WTC11 (cell line): Measurements from ENCODE around the gene TMEM120B. TPM values are rescaled to one million over a fixed set of nuclear protein-coding genes. Genes with fewer than 3 reads are reported as not detected.
A peak's percentile ranks its signal among the peaks of the same experiment; 100 is the strongest.

Experiments
- ATAC-seq: fragments of 200-7000 bp; cut with Tn5 transposase; 2 replicates; pipeline ENCODE4 v1.10.0; 2021; ENCODE audit warnings: mild to moderate bottlenecking, moderate library complexity
- CTCF ChIA-PET: fragments of 300-600 bp; sonication (Branson Sonifier 250); formaldehyde crosslinking; loops from one replicate; lab custom pipeline; 2021; ENCODE audit warnings: antibody characterized with exemption; lab: Charles Lee
- POLR2A ChIA-PET: fragments of 350-600 bp; sonication (Branson Sonifier 250); formaldehyde crosslinking; loops from one replicate; lab custom pipeline; 2021; ENCODE audit warnings: antibody characterized with exemption; lab: Charles Lee
- DNase-seq: peaks from one replicate; pipeline ENCODE4 v3.0.0; 2021; ENCODE audit warnings: low spot score
- H3K27ac Mint-ChIP-seq: 2 replicates; pipeline ENCODE4 v1.8.0; 2021; ENCODE audit warnings: mixed read lengths
- H3K27me3 Mint-ChIP-seq: 2 replicates; pipeline ENCODE4 v1.8.0; 2021; ENCODE audit warnings: low read depth, mild to moderate bottlenecking, moderate library complexity, mixed read lengths
- H3K36me3 Mint-ChIP-seq: 2 replicates; pipeline ENCODE4 v1.8.0; 2021; ENCODE audit warnings: mixed read lengths
- H3K4me1 Mint-ChIP-seq: 2 replicates; pipeline ENCODE4 v1.8.0; 2022; ENCODE audit warnings: mixed read lengths
- H3K4me3 Mint-ChIP-seq: 2 replicates; pipeline ENCODE4 v1.8.0; 2021; ENCODE audit warnings: mild to moderate bottlenecking, moderate library complexity, mixed read lengths
- H3K9me3 Mint-ChIP-seq: 2 replicates; pipeline ENCODE4 v1.8.0; 2021; ENCODE audit warnings: mixed read lengths
- CDX4 ChIP-seq: fragments of 250-450 bp; sonication (Bioruptor Pico); IDR thresholded peaks from 2 replicates; pipeline ENCODE4 v1.9.0; 2021; ENCODE audit warnings: moderate library complexity, mild to moderate bottlenecking, inconsistent platforms, borderline replicate concordance
- FOXJ3 ChIP-seq: sonication (generic); formaldehyde crosslinking; IDR thresholded peaks from 2 replicates; pipeline ENCODE4 v1.9.0; 2021; ENCODE audit warnings: missing genetic modification reagents, mild to moderate bottlenecking, borderline replicate concordance
- GRHL2 ChIP-seq: fragments of 250-450 bp; sonication (Bioruptor Pico); IDR thresholded peaks from 2 replicates; pipeline ENCODE4 v1.8.0; 2022; ENCODE audit warnings: mild to moderate bottlenecking, moderate library complexity; ENCODE audit not compliant: insufficient replicate concordance, severe bottlenecking
- IRF1 ChIP-seq: sonication (generic); formaldehyde crosslinking; IDR thresholded peaks from 2 replicates; pipeline ENCODE4 v1.8.0; 2023; ENCODE audit warnings: missing genetic modification reagents
- KAT7 ChIP-seq: sonication (generic); formaldehyde crosslinking; IDR thresholded peaks from 2 replicates; pipeline ENCODE4 v1.8.1; 2023; ENCODE audit warnings: missing genetic modification reagents, mild to moderate bottlenecking, borderline replicate concordance
- MLX ChIP-seq: sonication (generic); formaldehyde crosslinking; IDR thresholded peaks from 2 replicates; pipeline ENCODE4 v1.8.1; 2023; ENCODE audit warnings: mild to moderate bottlenecking, missing genetic modification reagents, moderate library complexity
- OVOL2 ChIP-seq: fragments of 250-450 bp; sonication (Bioruptor Pico); IDR thresholded peaks from 2 replicates; pipeline ENCODE4 v1.9.0; 2021; ENCODE audit warnings: mild to moderate bottlenecking, borderline replicate concordance
- SP1 ChIP-seq: sonication (generic); formaldehyde crosslinking; conservative IDR thresholded peaks from 2 replicates; pipeline ENCODE4 v1.8.1; 2022; ENCODE audit warnings: missing genetic modification reagents
- ZBTB21 ChIP-seq: sonication (generic); formaldehyde crosslinking; IDR thresholded peaks from 2 replicates; pipeline ENCODE4 v1.8.1; 2023; ENCODE audit warnings: mild to moderate bottlenecking, missing genetic modification reagents, borderline replicate concordance
- ZNF219 ChIP-seq: sonication (generic); formaldehyde crosslinking; IDR thresholded peaks from 2 replicates; pipeline ENCODE4 v1.8.0; 2023; ENCODE audit warnings: missing genetic modification reagents, mild to moderate bottlenecking, borderline replicate concordance
- ZNF281 ChIP-seq: sonication (generic); formaldehyde crosslinking; IDR thresholded peaks from 2 replicates; pipeline ENCODE4 v1.8.0; 2023; ENCODE audit warnings: mild to moderate bottlenecking, missing genetic modification reagents
- ZNF317 ChIP-seq: sonication (generic); formaldehyde crosslinking; IDR thresholded peaks from 2 replicates; pipeline ENCODE4 v1.8.1; 2023; ENCODE audit warnings: low read depth, mild to moderate bottlenecking, moderate library complexity, missing genetic modification reagents, borderline replicate concordance
- ZNF532 ChIP-seq: fragments of 250-450 bp; sonication (Bioruptor Pico); IDR thresholded peaks from 2 replicates; pipeline ENCODE4 v1.9.0; 2021; ENCODE audit warnings: mild to moderate bottlenecking, borderline replicate concordance
- ZNF671 ChIP-seq: fragments of 250-450 bp; sonication (Bioruptor Pico); IDR thresholded peaks from 2 replicates; pipeline ENCODE4 v1.8.0; 2021; ENCODE audit warnings: mild to moderate bottlenecking
- ZSCAN18 ChIP-seq: fragments of 250-450 bp; sonication (Bioruptor Pico); IDR thresholded peaks from 2 replicates; pipeline ENCODE4 v2.1.2; 2022; ENCODE audit warnings: mild to moderate bottlenecking, moderate library complexity
- total RNA-seq: library from RNA; stranded (reverse); gene quantifications from 3 replicates; pipeline ENCODE4 v1.2.3, GENCODE V29; 2021

TMEM120B gene
- total RNA-seq, 1 experiment from 2014 or later = 36.9 TPM

GRCh38 chr12:121712190-121712460 lies 427 bp upstream of the TMEM120B start:
- ChIA-PET POLR2A (interaction anchor here (0.5 to 1.9 kb wide), 6 partner anchors 82 to 555 kb away, joined by 3 to 11 read pairs (median 5); partner anchors contain the start of gene RHOF), CTCF (interaction anchor here (0.9 to 3.5 kb wide), 18 partner anchors 12 to 270 kb away, joined by 3 to 32 read pairs (median 6); partner anchors contain the start of gene RHOF)
- Mint-ChIP-seq H3K27ac (peak overlapping the region; percentile 96), H3K4me1 (peaks cover 32% of the 10 kb centered on the region), H3K36me3 (peaks cover 8% of the 10 kb centered on the region), H3K4me3 (peak overlapping the region; percentile 90), H3K27me3 (no peaks in the 10 kb centered on the region), H3K9me3 (no peaks in the 10 kb centered on the region)
- ATAC-seq (peak; percentile 41), DNase-seq (peak; percentile 28)
- TF ChIP-seq ZSCAN18 (CRISPR knock-in tag) (no peak), OVOL2 (CRISPR knock-in tag) (no peak), GRHL2 (CRISPR knock-in tag) (no peak), ZBTB21 (CRISPR knock-in tag) (no peak), ZNF317 (CRISPR knock-in tag) (no peak), ZNF219 (CRISPR knock-in tag) (no peak), SP1 (CRISPR knock-in tag) (no peak), CDX4 (no peak), ZNF671 (CRISPR knock-in tag) (no peak), IRF1 (CRISPR knock-in tag) (no peak), FOXJ3 (CRISPR knock-in tag) (no peak), KAT7 (CRISPR knock-in tag) (no peak), MLX (CRISPR knock-in tag) (no peak), ZNF281 (CRISPR knock-in tag) (no peak), ZNF532 (no peak)
